Endothelial cell of umbilical vein (primary cell): ENCODE measurements around the gene ANKRD50. TPM values are rescaled to one million over a fixed set of nuclear protein-coding genes. Genes with fewer than 3 reads are reported as not detected.
A peak's percentile ranks its signal among the peaks of the same experiment; 100 is the strongest.

ENCODE experiments used
- Bru-seq: library from RNA; stranded (reverse); fragments of 400-500 nt; gene quantifications from one replicate; lab custom pipeline; 2021; lab: Mats Ljungman, UMichigan
- BruChase-seq, 2 experiments: library from RNA; stranded (reverse); fragments of 400-500 nt; gene quantifications; one replicate each; lab custom pipeline; 2021; lab: Mats Ljungman, UMichigan
- BruUV-seq: library from RNA; stranded (reverse); fragments of 400-500 nt; replicated peaks from 2 replicates; lab custom pipeline; 2021; lab: Mats Ljungman, UMichigan
- CTCF ChIA-PET: fragments of 300-600, 350-600 bp; sonication (Branson Sonifier 250); formaldehyde crosslinking; loops from one replicate; lab custom pipeline; 2021; ENCODE audit warnings: antibody characterized with exemption, inconsistent platforms; lab: Charles Lee
- POLR2A ChIA-PET: fragments of 300-600, 350-600 bp; sonication (Branson Sonifier 250); formaldehyde crosslinking; loops from one replicate; lab custom pipeline; 2021; ENCODE audit warnings: antibody characterized with exemption, inconsistent platforms; lab: Charles Lee
- DNase-seq: peaks from one replicate; pipeline ENCODE4 v3.0.0-alpha.2; 2011; ENCODE audit warnings: low read depth, low spot score
- FAIRE-seq: peaks from 2 replicates; lab custom pipeline; 2011; peaks lifted over from hg19 to GRCh38; lab: Jason Lieb, UNC
- H2AFZ ChIP-seq: 2 replicates; pipeline ENCODE4 v1.6.0; 2012; ENCODE audit warnings: low read depth, low read length, control low read depth, inconsistent platforms
- H3K27ac ChIP-seq: 2 replicates; pipeline ENCODE4 v1.5.1; 2011; ENCODE audit warnings: low read depth, mild to moderate bottlenecking, control low read depth, low read length, moderate library complexity; ENCODE audit not compliant: insufficient read depth
- H3K27me3 ChIP-seq, 2 experiments: 2 replicates each; pipeline versions ENCODE4 v1.6.0 to v1.6.1; 2011; ENCODE audit warnings: low read length in 2 of 2, mixed read lengths in 1 of 2; ENCODE audit not compliant: control insufficient read depth in 2 of 2, insufficient read depth in 2 of 2
- H3K36me3 ChIP-seq, 2 experiments: 2 replicates in 1 of 2; 3 replicates in 1 of 2; pipeline ENCODE4 v1.5.1; 2011; ENCODE audit warnings: low read length in 2 of 2, mild to moderate bottlenecking in 1 of 2, moderate library complexity in 1 of 2; ENCODE audit not compliant: control insufficient read depth in 2 of 2, insufficient read depth in 2 of 2; ENCODE audit errors: extremely low read depth in 1 of 2
- H3K4me1 ChIP-seq: 3 replicates; pipeline ENCODE4 v1.5.1; 2011; ENCODE audit warnings: mild to moderate bottlenecking, low read length; ENCODE audit not compliant: control insufficient read depth, insufficient read depth; ENCODE audit errors: extremely low read depth
- H3K4me2 ChIP-seq: 2 replicates; pipeline ENCODE4 v1.6.1; 2011; ENCODE audit warnings: low read length, control low read depth, mixed read lengths; ENCODE audit not compliant: insufficient read depth
- H3K4me3 ChIP-seq, 3 experiments: fragments of 200-600 bp in 1 of 3; sonication (generic), shearing (Covaris generic) in 1 of 3; replicated peaks in 1 of 3; 2 replicates each; pipeline ENCODE4 v1.5.1; 2011 to 2016; ENCODE audit warnings: control low read depth in 3 of 3, low read length in 3 of 3, mild to moderate bottlenecking in 2 of 3, inconsistent platforms in 1 of 3, low read depth in 1 of 3, moderate library complexity in 1 of 3; ENCODE audit not compliant: insufficient read depth in 1 of 3
- H3K79me2 ChIP-seq: 2 replicates; pipeline ENCODE4 v1.6.0; 2012; ENCODE audit warnings: low read length, inconsistent platforms; ENCODE audit not compliant: control insufficient read depth, insufficient read depth
- H3K9ac ChIP-seq: replicated peaks from 2 replicates; pipeline ENCODE3; 2011; ENCODE audit warnings: low read length, control low read depth; ENCODE audit not compliant: insufficient read depth; ENCODE audit errors: extremely low read depth
- H3K9me1 ChIP-seq: replicated peaks from 3 replicates; pipeline ENCODE4 v1.6.0; 2011; ENCODE audit warnings: mild to moderate bottlenecking, low read length; ENCODE audit not compliant: control insufficient read depth, insufficient read depth; ENCODE audit errors: extremely low read depth
- H3K9me3 ChIP-seq: replicated peaks from 2 replicates; pipeline ENCODE4 v1.5.1; 2012; ENCODE audit warnings: low read length, inconsistent platforms; ENCODE audit not compliant: control insufficient read depth, insufficient read depth
- H4K20me1 ChIP-seq: replicated peaks from 2 replicates; pipeline ENCODE3; 2011; ENCODE audit warnings: mild to moderate bottlenecking, low read length; ENCODE audit not compliant: control insufficient read depth, insufficient read depth; ENCODE audit errors: extremely low read depth
- CTCF ChIP-seq, 2 donors: IDR thresholded peaks; 1 replicate in 1 of 2; 2 replicates in 1 of 2; pipeline ENCODE4 v1.5.1; 2011; ENCODE audit warnings: low read length in 2 of 2, mild to moderate bottlenecking in 2 of 2, moderate library complexity in 2 of 2, control low read depth in 1 of 2, inconsistent platforms in 1 of 2, low read depth in 1 of 2; ENCODE audit not compliant: insufficient read depth in 1 of 2; ENCODE audit errors: extremely low read depth in 1 of 2
- FOS ChIP-seq: IDR thresholded peaks from 2 replicates; pipeline ENCODE4 v1.6.1; 2011; ENCODE audit warnings: mild to moderate bottlenecking, low read length, moderate library complexity, borderline replicate concordance; ENCODE audit not compliant: insufficient read depth
- GATA2 ChIP-seq: IDR thresholded peaks from 2 replicates; pipeline ENCODE4 v1.7.0; 2011; ENCODE audit warnings: low read depth, mild to moderate bottlenecking, moderate library complexity, mixed read lengths, low read length; ENCODE audit not compliant: insufficient read length, insufficient read depth
- MYC ChIP-seq: IDR thresholded peaks from one replicate; pipeline ENCODE4 v1.6.1; 2011; ENCODE audit warnings: mild to moderate bottlenecking, low read depth, low read length
- POLR2A ChIP-seq: IDR thresholded peaks from 2 replicates; pipeline ENCODE4 v1.6.1; 2012; ENCODE audit warnings: low read depth, mild to moderate bottlenecking, control low read depth, low read length
- POLR2AphosphoS5 ChIP-seq: IDR thresholded peaks from 2 replicates; pipeline ENCODE4 v1.6.1; 2012; ENCODE audit warnings: low read depth, mild to moderate bottlenecking, control low read depth, low read length, moderate library complexity; ENCODE audit not compliant: insufficient read depth
- dilution Hi-C: fragments of 300-500 bp; cut with MboI; formaldehyde crosslinking; loops from one replicate; pipeline ENCODE4 v1.15.0; 2019; ENCODE audit warnings: low sequenced_read_pairs; ENCODE audit not compliant: extremely low pct_ligation_motif_present
- intact Hi-C: fragments of 100-400 bp; cut with micrococcal nuclease; formaldehyde crosslinking; loops from one replicate; pipeline ENCODE4 v1.10.0; 2022
- long read RNA-seq: library from polyadenylated mRNA; stranded (forward); transcript quantifications from one replicate; pipeline ENCODE4 v2.0.0, GENCODE V29; 2021
- polyA minus RNA-seq, 3 experiments: library from RNA; depleted of rRNA, polyadenylated mRNA; stranded (reverse); fragments of >200 nt; gene quantifications; 1 replicate in 1 of 3; 2 replicates in 2 of 3; pipeline ENCODE4 v1.2.3, GENCODE V29; 2011
- polyA plus RNA-seq, 4 experiments: library from polyadenylated mRNA; depleted of rRNA in 3 of 4; stranded (reverse) in 3 of 4; unstranded in 1 of 4; fragments of >200 nt; gene quantifications; 2 replicates each; pipeline versions ENCODE4 v1.2.1 to v1.2.3, GENCODE V29; 2011 to 2012; ENCODE audit warnings: missing spikeins in 1 of 4
- total RNA-seq: library from RNA; stranded (reverse); gene quantifications from 2 replicates; pipeline ENCODE4 v1.2.3, GENCODE V29; 2021
- TF ChIP-seq, protein P1 (sequence below): IDR thresholded peaks from 2 replicates; pipeline ENCODE4 v1.6.1; 2011; ENCODE audit not compliant: insufficient read depth, insufficient read length

ANKRD50 gene
- total RNA-seq: 63.6 and 68.9 TPM in 2 replicates
- polyA plus RNA-seq: 19.7 and 24.5 TPM in 2 replicates
- 24.0 and 25.2 TPM in 2 replicates for polyA plus RNA-seq (2011; cell fraction: cytosol; rRNA removed)
- 57.9 and 77.2 TPM in 2 replicates for polyA plus RNA-seq (2011; cell fraction: nucleus; rRNA removed)
- 55.8 and 71.6 TPM in 2 replicates for polyA plus RNA-seq (2012)
- 177 and 203 TPM in 2 replicates for polyA minus RNA-seq
- polyA minus RNA-seq (2011; cell fraction: cytosol; rRNA and poly(A)+ RNA removed): 10.4 TPM
- 183 and 257 TPM in 2 replicates for polyA minus RNA-seq (2011; cell fraction: nucleus; rRNA and poly(A)+ RNA removed)
- percentile 99 among the genes with signal in this experiment for Bru-seq, nascent RNA
- BruChase-seq, experiment 1, labeled RNA remaining after a 6-hour chase: percentile 95 among the genes with signal in this experiment
- BruChase-seq, experiment 2, labeled RNA remaining after a 2-hour chase: percentile 99 among the genes with signal in this experiment
- long read RNA-seq, full-length matches to known transcripts: 8 of 33 reads
- long read RNA-seq, partial matches to known transcripts: 10 of 33 reads
- long read RNA-seq, other reads (novel, unspliced or antisense): 15 of 33 reads

DNA sequence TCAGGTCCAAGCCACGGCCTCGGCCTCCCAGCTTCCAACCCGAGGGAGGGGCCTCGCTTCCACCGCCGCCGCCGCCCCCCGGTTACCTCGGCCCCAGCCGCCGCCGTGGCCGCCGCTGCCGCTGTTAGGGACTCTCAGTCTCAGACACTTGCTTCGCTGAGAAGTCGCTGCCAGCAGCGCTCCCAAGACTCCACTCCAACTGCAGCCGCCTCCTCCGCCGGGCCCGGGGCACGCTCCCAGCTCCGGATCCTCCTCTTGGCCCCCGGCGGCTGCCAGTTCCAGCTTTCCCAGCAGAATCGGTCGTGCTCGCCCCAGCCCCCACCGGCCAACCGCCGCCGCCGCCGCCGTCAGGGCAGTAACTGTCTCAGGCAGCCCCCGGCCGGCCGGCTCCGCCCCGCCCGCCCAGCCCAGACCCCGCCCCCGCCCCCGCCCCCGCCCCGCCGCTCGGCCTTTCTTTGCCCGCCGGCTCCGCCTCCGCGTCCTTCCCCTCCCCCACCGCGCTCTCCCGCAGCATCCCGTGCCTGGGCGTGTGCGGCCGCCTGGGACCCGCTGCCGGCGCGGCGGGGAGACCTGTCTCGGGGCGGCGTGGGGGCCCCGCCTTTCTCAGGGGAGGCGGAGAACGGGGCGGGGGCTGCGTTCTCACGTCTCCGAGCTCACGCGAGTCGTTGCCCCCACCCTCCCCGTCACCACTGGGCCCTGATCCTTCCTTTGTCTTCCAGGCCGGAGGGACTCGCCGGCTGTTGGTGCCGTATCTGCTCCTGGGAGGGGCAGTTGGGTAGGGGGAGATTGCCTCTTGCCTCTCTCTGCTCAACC is at the start of gene ANKRD50:
ANKRD50 (minus strand) TSS at position 361 of the 813 bp plus-strand sequence. CDS start 2,221 bp downstream, outside the sequence.
- no peaks in the 10 kb centered on the region for H3K9me1 ChIP-seq
- H3K4me3 ChIP-seq: peak within 1 kb of the TSS; percentile 62 to 97 (median 78)
- H3K27ac ChIP-seq: peak within 1 kb of the TSS; percentile 98
- peak within 1 kb of the TSS; percentile 13 for H2AFZ ChIP-seq
- no peaks in the 10 kb centered on the region for H3K9me3 ChIP-seq
- intact Hi-C loops: loop anchor here (1.0 to 5.0 kb wide), 9 partner anchors 80 to 570 kb away; no protein-coding TSS in a partner anchor
- POLR2A ChIA-PET: interaction anchor here (0.5 to 2.3 kb wide), 8 partner anchors 22 to 524 kb away, joined by 3 to 8 read pairs (median 4); no protein-coding TSS in a partner anchor
- TF ChIP-seq GATA2 (no peak), POLR2A (peak; percentile 68), POLR2AphosphoS5 (peak; percentile 77), MYC (no peak), FOS (no peak), CTCF (IDR thresholded peaks at IDR 0.05; ENCODE audit: extremely low read depth in 1 of 2, insufficient read depth in 1 of 2, low read depth in 1 of 2, low read length in 2 of 2) (no peak)
- TF ChIP-seq, protein P1, sequence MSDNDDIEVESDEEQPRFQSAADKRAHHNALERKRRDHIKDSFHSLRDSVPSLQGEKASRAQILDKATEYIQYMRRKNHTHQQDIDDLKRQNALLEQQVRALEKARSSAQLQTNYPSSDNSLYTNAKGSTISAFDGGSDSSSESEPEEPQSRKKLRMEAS: no peak
- peak within 1 kb of the TSS; percentile 99 for H3K9ac ChIP-seq
- H3K79me2 ChIP-seq: peaks cover 48% of the 10 kb centered on the region
- peak; percentile 67 for FAIRE-seq
- dilution Hi-C loops: no loop called here
- H4K20me1 ChIP-seq: peaks cover 8% of the 10 kb centered on the region
- CTCF ChIA-PET: interaction anchor here (1.0 to 6.0 kb wide), 5 partner anchors 29 to 571 kb away, joined by 3 to 47 read pairs (median 4); no protein-coding TSS in a partner anchor
- BruUV-seq: no TSS peak
- H3K36me3 ChIP-seq: peaks cover 0 to 7% of the 10 kb centered on the region in 2 experiments
- H3K4me2 ChIP-seq: peak within 1 kb of the TSS; percentile 100
- no peaks in the 10 kb centered on the region for H3K27me3 ChIP-seq
- H3K4me1 ChIP-seq: peaks cover 25% of the 10 kb centered on the region
- peak; percentile 96 for DNase-seq
